A549 (cell line): ENCODE results near the gene LRRC4C.

Experiments
- EP300 ChIP-seq, 2 experiments: fragments of >200 bp; sonication (Bioruptor Twin); formaldehyde crosslinking; IDR thresholded peaks; 2 replicates in 1 of 2; 3 replicates in 1 of 2; pipeline ENCODE4 v1.6.1; 2016 to 2017
- JUNB ChIP-seq: fragments of >200 bp; sonication (Bioruptor Twin); formaldehyde crosslinking; IDR thresholded peaks from 2 replicates; pipeline ENCODE4 v1.6.1; 2016
- KDM5A ChIP-seq: fragments of 200-600 bp; sonication (generic); IDR thresholded peaks from 2 replicates; pipeline ENCODE4 v1.6.1; 2016; ENCODE audit warnings: antibody characterized with exemption, mild to moderate bottlenecking
- NFE2L2 ChIP-seq: fragments of 150-350 bp; conservative IDR thresholded peaks from 2 replicates; pipeline ENCODE4 v1.6.1; 2014; ENCODE audit warnings: low read length
- POLR2A ChIP-seq: IDR thresholded peaks from 2 replicates; pipeline ENCODE4 v1.6.1; 2012; ENCODE audit warnings: mild to moderate bottlenecking, low read length
- RAD21 ChIP-seq, 2 experiments: fragments of >200 bp in 1 of 2; sonication (Bioruptor Twin) in 1 of 2; formaldehyde crosslinking in 1 of 2; IDR thresholded peaks in 1 of 2; conservative IDR thresholded peaks in 1 of 2; 2 replicates in 1 of 2; 3 replicates in 1 of 2; pipeline ENCODE4 v1.6.1; 2012 to 2018; ENCODE audit warnings: inconsistent platforms in 1 of 2
- RCOR1 ChIP-seq: fragments of 150-350 bp; IDR thresholded peaks from 2 replicates; pipeline ENCODE4 v1.6.1; 2014; ENCODE audit warnings: antibody characterized with exemption, low read length, low read depth
- SREBF2 ChIP-seq: fragments of 450-650 bp; IDR thresholded peaks from 2 replicates; pipeline ENCODE4 v1.6.1; 2014; ENCODE audit warnings: mild to moderate bottlenecking, moderate library complexity
- TF ChIP-seq, protein P1 (sequence below): fragments of >200 bp; sonication (Bioruptor Twin); formaldehyde crosslinking; IDR thresholded peaks from 3 replicates; pipeline ENCODE4 v1.5.1; 2016
- TF ChIP-seq, protein P2 (sequence below): fragments of >200 bp; sonication (Bioruptor Twin); formaldehyde crosslinking; IDR thresholded peaks from 3 replicates; pipeline ENCODE4 v1.6.1; 2016
- TF ChIP-seq, protein P3 (sequence below): IDR thresholded peaks from 2 replicates; pipeline ENCODE4 v1.6.1; 2012
- TF ChIP-seq, protein P4 (sequence below): fragments of 250-450 bp; sonication (Bioruptor Pico); IDR thresholded peaks from 2 replicates; pipeline ENCODE4 v1.5.0; 2021; ENCODE audit warnings: mild to moderate bottlenecking, moderate library complexity, borderline replicate concordance

DNA sequence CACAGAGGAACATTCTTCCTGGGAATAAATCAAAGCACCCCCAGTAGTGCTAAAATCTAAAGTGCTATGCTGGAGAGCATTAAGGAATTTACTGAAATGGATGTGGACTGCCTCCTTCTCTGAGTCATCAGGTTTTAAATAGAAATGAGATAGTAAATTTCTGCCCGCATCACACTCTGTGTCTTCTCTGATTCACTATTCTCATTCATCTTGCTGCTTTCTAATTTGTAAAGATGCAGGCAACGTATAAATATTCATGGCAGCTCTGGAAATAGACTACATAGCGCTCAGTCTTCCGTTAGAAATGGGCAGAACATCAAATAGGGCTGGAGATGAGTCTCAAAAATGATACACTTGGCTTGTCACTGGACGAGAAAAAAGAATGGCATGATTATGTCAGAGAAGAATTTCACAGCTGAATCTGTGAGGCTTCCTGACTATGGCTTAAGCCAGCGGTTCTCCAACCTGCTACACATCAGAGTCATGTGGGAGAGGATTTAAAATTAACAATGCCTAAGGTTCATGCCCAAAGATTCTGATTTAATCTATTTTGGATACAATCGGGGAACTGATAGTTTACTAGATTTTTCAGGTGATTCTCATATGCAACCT lies 178.2 kb downstream of the LRRC4C start:
- TF ChIP-seq POLR2A (no peak), EP300 (IDR thresholded peaks at IDR 0.05) (no peak), RAD21 (conservative IDR thresholded peaks at IDR 0.05 in 1 of 2, IDR thresholded peaks at IDR 0.05 in 1 of 2) (no peak), KDM5A (no peak), NFE2L2 (no peak), JUNB (no peak), RCOR1 (no peak), SREBF2 (no peak)
- TF ChIP-seq, protein P1, sequence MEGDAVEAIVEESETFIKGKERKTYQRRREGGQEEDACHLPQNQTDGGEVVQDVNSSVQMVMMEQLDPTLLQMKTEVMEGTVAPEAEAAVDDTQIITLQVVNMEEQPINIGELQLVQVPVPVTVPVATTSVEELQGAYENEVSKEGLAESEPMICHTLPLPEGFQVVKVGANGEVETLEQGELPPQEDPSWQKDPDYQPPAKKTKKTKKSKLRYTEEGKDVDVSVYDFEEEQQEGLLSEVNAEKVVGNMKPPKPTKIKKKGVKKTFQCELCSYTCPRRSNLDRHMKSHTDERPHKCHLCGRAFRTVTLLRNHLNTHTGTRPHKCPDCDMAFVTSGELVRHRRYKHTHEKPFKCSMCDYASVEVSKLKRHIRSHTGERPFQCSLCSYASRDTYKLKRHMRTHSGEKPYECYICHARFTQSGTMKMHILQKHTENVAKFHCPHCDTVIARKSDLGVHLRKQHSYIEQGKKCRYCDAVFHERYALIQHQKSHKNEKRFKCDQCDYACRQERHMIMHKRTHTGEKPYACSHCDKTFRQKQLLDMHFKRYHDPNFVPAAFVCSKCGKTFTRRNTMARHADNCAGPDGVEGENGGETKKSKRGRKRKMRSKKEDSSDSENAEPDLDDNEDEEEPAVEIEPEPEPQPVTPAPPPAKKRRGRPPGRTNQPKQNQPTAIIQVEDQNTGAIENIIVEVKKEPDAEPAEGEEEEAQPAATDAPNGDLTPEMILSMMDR = no peak
- TF ChIP-seq, protein P2, sequence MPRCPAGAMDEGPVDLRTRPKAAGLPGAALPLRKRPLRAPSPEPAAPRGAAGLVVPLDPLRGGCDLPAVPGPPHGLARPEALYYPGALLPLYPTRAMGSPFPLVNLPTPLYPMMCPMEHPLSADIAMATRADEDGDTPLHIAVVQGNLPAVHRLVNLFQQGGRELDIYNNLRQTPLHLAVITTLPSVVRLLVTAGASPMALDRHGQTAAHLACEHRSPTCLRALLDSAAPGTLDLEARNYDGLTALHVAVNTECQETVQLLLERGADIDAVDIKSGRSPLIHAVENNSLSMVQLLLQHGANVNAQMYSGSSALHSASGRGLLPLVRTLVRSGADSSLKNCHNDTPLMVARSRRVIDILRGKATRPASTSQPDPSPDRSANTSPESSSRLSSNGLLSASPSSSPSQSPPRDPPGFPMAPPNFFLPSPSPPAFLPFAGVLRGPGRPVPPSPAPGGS = no peak
- TF ChIP-seq, protein P3, sequence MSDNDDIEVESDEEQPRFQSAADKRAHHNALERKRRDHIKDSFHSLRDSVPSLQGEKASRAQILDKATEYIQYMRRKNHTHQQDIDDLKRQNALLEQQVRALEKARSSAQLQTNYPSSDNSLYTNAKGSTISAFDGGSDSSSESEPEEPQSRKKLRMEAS = no peak
- TF ChIP-seq, protein P4, sequence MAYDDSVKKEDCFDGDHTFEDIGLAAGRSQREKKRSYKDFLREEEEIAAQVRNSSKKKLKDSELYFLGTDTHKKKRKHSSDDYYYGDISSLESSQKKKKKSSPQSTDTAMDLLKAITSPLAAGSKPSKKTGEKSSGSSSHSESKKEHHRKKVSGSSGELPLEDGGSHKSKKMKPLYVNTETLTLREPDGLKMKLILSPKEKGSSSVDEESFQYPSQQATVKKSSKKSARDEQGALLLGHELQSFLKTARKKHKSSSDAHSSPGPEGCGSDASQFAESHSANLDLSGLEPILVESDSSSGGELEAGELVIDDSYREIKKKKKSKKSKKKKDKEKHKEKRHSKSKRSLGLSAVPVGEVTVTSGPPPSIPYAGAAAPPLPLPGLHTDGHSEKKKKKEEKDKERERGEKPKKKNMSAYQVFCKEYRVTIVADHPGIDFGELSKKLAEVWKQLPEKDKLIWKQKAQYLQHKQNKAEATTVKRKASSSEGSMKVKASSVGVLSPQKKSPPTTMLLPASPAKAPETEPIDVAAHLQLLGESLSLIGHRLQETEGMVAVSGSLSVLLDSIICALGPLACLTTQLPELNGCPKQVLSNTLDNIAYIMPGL (CRISPR knock-in tag) = no peak
